NCI-H1092 treated with DMSO at 0.1 percent for 48 hours (cell line): ENCODE results near the gene CDC42EP4.
"Not testable (repeated sequence)": the region's sequence is repeated elsewhere in the genome, so short reads cannot be mapped to it uniquely, and the experiment has no call there.

Experiments
- DNase-seq: peaks from one replicate; lab custom pipeline; 2025; lab: John Stamatoyannopoulos, UW

CDC42EP4 gene

DNA sequence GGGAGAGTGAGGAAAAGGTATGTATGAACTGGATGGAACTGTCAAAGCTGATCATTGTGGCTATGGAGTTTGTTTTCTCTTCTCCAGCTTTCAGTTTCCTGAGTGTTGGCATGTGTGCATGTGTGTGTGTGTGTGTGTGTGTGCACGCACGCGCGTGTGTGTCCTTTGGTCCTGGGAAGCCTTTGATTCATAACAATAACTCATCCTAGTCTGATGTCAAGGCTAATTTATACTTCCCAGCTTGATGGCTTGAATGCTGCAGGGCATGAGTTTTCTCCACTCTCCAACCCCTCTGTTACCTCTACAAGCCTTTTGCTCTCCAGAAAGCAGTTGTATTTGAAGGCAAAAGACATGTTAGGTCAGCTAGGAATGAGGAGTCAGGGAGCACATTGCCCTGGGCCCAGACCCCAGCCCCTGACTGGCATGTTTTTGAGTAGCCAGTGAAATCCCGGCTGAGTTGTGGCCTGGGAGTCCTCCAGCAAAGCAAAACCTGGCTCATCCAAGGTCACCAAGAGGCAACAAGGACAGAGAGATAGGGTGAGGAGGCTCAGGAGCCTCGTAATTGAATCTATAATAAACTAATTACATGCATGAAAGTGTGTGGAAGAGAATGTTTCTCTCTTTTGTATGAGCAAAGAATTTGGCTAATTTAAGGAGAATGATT is 8.9 kb upstream of the CDC42EP4 start:
- no peak for DNase-seq

DNA sequence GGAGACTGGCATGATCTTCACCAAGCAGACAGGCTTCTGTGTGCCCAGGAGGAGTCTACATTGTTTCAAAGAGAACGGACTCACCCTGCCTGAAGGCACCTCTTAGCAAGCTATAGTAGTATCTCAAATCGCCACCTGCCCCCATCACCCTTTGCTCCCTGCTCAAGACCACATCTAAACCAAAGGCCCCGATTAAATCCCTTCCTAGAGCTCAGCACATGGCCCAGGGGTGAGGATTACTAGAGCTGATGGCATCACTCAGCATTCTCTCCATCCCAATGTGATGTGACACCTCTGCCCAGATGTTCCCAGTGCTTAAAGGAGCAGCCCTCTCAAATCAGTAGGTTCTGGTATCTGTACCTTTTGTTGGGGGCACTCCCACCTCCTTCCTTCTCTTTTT is 8.0 kb upstream of the CDC42EP4 start:
- DNase-seq: no peak

DNA sequence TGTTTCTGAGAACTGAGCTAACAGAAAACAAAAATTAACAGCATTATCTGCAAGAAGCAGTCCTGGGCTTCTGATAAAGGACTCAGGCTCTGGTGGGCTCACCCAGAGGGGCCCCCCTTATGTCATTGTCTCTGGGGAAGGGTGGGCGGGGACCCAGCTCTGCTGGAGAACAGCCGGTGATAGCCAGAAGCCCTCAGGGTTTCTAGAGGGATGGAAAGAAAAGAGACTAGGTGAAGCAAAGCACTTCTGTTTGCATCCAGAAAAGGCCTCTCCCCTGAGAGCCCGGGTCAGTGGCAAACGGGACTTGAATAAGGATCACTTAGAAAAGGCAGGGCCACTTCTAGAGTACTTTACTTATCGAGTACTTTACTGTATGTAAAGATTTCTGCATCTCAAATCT is 7.0 kb upstream of the CDC42EP4 start:
- no peak for DNase-seq

DNA sequence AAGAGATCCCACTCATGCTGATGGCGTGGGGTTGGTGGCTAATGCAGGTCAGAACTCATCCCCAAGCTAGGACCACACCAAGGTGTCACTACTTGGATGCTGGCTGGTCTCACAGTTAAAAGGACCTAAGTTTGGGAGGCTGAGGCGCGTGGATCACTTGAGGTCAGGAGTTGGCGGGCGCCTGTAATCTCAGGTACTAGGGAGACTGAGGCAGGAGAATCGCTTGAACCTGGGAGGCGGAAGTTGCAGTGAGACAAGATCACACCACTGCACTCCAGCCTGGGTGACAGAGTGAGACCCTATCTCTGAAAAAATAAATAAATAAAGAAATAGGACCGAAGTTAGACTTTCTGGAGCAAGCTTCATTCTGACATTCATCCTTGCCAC is 6.6 kb upstream of the CDC42EP4 start:
- DNase-seq: no peak

DNA sequence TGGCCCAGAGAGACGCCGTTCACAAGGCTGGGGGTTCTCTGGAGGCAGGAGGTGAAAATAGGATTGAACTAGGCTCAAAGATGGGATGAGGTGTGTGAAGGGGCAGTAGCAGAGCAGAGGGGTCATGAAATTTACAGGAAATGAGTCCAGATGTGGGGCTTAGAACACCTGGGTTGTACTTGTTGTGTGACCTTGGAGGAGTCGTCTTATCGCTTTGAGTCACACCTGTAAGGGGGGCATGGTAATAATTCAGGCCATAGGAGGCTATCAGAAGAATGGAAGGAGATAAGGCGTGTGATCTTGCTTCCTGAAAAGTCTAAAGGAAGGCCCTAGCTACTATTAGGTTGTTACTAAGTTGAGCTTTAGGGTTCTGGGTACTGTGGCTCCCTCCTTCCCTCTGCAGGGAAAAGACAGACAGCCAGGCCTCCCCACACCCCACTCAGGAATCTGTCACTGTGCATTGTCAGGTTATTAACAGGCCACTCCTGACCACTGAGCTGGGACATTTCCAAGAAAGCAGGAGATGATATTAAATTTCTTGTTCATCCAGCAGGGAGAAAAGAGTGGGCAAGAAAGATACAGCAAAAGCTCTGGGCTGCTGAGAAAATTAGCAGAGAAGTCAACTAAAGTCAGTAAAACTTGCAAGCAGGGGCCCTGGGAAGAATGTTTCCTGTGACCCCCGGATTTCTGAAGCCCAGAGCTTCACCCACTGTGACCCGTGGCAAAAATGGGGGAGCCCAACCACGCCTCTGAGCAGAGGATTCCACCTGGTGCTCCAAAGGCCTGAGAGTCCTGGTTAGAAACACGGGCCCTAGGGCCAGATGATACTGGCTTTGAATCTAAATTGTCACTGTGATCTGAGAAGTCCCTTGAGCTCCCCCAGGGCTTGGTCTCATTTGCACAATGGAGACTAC is 6.0 kb upstream of the CDC42EP4 start:
- no peak for DNase-seq

DNA sequence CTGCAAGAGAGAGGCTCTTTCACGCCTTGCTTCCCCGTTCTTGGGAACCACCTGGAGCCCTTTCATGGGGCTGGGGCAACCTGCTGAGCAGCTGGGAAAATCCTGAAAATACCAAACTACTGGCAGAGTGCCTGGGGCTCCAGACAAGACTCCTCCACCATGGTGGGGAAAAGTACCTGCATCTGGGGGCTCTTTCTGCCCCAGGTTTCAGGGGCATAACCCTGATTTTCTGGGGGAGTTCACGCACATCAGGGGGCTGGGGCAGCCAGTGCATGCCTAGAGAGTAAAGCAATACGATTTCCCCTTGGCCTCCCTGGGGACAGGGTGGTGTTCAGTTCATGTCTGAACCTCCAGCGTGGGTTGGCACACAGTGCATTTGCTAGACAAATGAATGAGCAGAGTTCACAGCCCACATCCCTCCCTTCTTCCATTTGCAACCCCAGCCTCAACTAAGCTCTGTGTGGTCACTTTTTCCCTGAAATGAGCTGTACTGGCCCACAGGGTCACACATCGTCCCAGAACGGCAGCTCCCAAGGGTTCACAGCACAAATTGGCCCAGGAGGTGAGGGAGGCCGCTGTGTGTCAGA is 5.2 kb upstream of the CDC42EP4 start:
- no peak for DNase-seq

DNA sequence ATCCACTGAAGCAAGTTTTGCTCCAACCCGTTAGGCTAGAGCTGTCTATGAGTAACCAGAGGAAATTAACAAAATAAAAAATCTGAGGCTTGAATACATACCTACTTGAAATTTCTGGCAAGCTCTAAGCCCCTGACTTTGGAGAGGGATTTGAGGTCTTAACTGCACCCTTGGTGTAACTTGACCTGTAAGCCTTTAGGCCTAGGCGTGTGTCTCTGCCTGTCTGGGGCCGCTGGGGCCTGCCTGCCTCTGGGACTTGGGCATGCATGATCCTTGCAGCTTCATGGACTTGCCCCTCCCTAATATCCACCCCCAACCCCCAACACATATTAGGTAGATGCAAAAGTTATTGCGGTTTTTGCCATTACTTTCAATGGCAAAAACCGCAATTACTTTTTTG is 3.7 kb upstream of the CDC42EP4 start:
- no peak for DNase-seq

DNA sequence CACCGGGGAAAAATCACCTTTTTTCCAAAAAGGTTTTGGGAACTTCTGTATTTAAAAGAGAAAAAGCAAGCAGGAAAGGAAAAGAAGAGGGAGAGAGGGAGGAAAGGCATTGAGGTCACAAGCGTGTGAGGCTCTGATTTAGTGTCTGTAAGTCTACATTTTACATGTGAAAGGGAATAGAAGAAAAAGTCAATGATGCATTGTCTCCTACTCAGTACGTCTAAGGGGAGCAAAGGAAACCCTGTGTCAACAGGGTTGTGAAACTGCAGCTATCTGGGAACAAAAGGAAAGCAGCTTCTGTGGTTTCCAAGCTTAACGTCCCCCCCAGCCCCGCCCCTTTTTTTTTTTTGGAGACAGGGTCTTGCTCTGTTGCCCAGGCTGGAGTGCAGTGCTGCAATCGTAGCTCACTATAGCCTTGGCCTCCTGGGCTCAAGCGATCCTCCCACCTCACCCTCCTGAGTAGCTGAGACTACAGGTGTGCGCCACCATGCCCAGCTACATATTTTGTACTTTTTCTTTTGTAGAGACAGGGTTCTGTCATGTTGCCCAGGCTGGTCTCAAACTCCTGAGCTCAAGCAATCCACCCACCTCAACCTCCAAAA is 1.8 kb upstream of the CDC42EP4 start:
- no peak for DNase-seq

DNA sequence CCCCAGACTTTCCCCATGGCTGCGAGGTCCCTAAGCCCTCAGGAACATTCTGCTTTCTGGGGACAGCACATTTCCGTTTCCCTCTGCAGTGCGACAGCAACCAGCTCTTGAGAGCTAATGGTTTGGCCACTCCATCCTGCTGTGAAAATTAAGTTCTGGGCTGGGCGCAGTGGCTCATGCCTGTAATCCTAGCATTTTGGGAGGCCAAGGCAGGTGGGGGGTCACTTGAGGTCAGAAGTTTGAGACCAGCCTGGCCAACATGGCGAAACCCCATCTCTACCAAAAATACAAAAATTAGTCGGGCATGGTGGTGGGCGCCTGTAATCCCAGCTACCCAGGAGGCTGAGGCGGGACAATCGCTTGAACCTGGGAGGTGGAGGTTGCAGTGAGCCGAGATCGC is 1.1 kb upstream of the CDC42EP4 start:
- not testable (repeated sequence) for DNase-seq

DNA sequence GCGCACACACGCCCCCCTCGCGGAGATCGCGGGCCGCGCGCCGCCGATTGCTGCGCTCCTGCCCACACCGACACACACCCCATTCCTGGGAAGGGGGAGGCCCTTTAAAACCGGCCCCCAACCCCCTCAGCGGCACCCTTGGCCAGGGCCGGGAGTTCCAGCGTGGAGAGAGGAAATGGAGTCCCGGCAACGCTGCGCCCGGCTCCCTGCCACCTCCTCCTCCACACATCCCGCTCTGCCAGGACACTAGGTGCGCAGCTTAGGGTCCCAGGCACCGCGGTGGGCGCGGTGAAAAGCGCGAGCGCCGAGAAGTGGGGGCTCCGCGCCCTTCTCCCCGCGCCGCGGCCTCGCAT is 397 bp downstream of the CDC42EP4 start:
- peak; percentile 44 for DNase-seq

DNA sequence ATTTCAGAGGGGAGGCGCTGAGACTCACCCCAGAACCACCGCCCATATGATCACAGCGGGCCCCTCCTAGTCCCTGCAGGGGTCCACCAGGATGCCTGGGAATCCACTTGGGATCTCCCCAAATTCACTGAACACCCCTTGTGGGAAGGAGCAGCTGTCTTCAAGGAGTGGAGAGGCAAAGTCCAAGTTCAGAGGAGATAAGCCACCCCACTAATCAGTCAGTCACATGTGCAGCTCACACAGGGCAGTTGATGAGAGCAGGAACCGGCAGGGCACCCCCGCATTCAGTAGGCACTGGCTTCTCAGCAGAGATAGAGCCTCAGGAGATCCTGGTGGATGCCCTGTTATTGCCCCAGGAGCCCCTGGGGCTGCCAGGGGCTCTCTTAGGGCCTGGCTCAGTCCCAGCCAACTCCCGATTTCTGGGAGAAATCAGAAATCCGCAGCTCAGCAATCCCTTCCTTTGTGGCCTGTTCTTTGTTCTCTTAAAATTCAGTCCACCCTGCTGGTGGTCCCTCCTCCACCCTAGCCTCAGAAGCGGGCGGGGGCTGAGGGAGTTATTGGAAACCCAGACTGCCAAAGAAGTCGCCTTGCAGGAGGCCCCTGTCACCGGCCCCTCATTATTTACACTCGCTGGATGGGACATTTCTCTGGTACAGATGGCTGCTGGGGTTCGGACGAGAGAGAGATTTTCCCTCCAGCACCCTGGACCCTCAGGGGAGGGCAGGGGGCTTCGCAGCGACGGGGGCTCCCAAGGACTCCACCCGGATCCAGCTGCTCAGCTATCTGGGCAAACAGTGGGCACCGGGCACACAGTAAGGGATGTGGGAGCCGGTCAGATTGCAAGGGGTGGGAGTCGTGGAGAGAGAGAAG is 1.8 kb downstream of the CDC42EP4 start:
- DNase-seq: no peak

DNA sequence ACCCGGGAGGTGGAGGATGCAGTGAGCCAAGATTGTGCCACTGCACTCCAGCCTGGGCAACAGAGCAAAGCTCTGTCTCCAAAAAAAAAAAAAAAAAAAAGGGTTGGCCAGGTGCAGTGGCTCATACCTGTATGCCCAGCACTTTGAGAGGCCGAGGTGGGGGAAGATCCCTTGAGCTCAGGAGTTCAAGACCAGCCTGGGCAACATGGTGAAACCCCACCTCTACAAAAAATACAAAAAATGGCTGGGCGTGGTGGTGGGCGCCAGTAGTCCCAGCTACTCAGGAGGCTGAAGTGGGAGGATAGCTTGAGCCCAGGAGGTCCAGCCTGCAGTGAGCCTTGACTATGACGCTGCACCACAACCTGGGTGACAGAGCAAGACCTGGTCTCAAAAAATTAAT is 2.8 kb downstream of the CDC42EP4 start:
- not testable (repeated sequence) for DNase-seq

DNA sequence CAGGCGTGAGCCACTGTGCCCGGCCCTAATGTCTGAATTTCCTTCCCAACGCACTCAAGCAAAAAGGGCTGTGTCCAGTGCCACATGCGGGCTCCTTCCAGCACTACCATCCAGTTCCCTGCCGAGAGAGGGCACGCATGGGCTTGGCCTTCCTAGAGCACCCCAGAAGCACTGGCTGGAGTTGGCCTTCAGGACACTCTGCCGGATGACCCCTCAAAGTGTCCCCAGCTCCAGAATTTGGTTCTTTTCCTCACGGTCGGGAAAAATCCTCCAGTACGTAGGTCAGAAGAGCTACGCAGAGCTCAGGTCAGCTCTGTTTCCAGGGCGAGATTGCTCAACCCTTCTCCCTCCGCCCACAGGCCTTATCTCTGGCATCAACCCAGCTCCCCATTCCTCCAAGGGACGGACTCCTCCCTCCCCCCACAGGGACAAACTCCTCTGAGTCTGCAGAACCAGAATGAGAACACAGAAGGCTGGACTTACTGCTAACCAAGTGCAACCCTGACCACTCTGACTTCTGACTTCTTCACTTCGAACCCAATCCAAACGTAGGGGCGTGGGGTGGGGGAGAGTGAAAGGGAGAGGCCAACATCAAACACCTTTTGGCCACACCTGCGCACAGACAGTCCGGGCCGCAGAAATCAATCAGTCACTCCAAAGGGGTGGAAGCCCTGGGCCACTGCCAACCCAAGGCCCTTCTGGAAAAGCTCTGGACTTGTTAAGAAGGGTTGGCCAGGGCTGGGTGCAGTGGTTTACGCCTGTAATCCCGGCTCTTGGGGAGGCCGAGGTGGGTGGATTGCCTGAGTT is 3.6 kb downstream of the CDC42EP4 start:
- no peak for DNase-seq

DNA sequence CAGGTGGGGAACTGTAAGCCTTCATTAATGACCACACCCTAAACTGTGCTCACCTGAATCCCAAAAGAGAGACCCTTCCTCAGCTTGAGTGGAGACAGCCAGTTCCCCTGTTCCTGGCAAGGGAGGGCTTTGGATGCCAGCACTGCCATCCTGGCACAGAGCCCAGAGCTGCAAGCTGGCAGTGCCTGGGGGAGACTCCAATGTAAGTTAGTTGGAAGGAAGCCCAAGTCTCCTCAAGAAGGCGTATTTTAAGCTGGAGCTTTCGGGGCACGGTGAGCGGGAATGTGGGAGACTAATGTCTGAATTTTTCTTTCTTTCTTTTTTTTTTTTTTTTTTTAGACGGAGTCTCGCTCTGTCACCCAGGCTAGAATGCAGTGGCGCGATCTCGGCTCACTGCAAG is 4.7 kb downstream of the CDC42EP4 start:
- no peak for DNase-seq

DNA sequence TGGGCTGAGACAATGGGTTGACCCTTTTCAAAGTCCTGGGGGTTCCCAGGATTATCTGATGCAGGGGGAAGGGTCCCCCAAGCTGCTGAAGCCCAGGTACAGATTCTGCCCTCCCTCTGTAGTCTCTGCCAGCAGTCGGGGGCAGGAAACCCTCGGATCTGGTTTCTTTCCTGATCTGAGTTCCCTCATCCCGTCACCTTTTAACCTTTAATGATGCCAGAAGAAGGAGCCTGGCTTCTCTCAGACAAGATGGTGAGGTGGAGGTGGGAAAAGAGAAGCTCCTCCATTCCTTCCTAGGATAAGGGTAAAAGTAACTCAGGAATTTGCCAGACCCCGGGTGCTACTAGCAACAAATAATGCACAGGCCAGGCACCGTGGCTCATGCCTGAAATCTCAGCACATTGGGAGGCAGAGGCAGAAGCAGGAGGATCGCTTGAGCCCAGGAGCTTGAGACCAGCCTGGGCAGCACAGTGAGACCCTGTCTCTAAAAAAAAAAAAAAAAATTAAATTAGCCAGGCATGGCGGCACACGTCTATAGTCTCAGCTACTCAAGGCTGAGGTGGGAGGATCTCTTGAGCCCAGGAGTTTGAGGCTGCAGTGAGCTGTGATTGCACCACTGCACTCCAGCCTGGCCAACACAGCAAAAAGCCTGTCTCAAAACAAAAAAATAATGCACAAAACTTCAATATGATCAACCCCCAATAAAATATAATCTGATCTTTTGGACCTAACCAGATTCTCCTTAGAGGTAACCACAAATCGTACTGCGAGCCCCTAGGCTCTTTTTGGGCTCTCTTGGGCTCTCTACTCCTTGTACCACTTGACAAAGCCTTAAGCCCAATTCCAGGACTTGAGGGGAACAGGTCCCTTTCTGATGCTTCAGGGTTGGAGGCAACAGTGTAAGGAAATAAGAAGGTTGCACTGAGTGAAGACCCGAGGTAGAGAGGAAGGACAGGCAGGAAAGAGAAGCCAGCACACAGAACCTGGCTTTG is 5.7 kb downstream of the CDC42EP4 start:
- no peak for DNase-seq

DNA sequence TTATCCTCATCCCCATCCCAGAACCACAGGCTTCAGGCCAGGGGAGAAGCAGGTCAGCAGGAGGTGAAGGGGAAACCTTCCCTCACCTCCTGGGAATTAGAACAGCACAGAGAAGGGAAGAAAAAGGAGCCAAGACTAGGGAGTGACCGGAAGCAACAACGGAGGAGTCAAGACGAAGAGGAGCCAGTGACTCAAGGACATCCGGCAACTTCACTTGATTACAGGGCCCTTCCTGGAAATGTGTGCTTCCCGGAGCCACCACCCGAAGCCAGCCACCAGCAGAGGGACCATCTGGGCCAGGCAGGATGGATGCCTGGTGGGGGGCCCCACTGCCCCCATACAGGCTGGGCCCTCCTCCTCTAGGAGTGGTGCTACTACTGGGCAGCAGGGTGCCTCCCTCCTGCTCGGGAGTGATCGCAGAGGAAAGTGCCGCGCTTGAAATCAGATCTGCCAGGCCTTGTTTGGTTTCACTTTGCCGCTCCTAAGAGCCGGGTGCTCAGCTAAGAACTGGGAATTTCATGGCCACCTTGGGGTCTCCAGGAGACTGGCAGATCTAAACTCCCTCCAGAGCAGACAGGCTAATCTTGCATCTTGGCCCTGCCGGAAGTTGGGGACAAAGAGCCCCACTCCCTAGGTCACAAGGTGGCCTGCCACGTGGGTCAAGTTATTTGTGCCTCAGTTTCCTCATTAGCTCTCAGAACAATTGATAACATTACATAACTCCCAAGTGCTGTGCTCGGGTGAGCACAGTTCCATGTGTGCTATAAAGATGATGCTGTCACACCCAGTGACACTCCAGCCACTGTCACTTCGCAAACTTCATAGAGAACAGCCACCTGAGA is 6.6 kb downstream of the CDC42EP4 start:
- peak; percentile 41 for DNase-seq

DNA sequence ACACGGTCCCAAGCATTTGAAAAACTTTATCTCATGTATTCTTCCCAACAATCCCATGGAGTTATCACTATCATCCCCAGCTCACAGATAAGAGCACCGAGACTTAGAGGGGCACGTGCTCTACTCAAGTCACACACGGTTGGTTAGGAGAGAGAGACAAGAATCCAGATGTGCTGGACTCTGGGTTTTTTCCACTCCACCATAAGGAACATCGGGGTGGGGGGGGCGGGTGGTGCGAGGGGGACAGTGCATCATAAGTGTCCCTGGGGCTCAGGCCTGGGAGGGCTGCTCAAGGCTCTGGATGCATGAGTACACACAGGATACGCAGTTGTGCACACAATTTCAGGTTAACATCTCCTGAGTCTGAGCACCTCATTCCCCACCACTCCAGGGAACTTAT is 7.4 kb downstream of the CDC42EP4 start:
- DNase-seq: no peak

DNA sequence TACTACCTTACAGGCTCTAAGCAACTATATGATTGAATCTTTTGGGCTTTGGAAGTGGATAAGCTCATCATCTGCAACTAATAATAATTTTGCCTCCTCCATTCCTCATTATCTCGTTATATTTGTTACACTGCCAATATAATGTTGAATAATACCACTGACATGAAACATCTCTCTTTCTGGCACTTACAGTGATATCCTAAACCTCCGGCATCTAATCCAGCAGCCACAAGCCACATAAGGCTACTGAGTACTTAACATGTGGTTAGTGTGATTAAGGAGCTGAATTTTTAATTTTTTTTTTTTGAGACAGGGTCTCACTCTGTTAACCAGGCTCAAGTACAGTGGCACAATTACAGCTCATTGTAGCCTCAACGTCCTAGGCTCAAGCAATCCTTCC is 9.6 kb downstream of the CDC42EP4 start:
- no peak for DNase-seq

DNA sequence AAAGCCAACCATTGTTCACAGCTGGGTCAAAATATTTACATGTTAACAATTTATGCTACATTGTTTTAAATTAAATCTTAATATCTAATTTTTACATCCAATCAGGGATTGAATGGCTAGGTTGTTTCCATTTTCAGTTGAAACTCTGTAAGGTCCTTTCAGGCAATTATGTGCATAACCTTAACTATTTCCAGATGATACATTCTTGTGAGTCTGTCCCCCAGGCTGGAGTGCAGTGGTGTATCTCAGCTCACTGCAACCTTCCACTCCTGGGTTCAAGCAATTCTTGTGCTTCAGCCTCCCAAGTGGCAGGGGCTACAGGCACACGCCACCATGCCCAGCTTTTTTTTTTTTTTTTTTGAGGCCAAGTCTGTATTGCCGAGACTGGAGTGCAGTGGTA is 10.4 kb downstream of the CDC42EP4 start:
- DNase-seq: no peak
